ENCODE measurements around the gene TLR6. TPM values are rescaled to one million over a fixed set of nuclear protein-coding genes. Genes with fewer than 3 reads are reported as not detected.
"Not testable (repeated sequence)": the region's sequence is repeated elsewhere in the genome, so short reads cannot be mapped to it uniquely, and the experiment has no call there.

TLR6 gene
- total RNA-seq, 1 experiment from 2014 or later, result 18.3 TPM

DNA sequence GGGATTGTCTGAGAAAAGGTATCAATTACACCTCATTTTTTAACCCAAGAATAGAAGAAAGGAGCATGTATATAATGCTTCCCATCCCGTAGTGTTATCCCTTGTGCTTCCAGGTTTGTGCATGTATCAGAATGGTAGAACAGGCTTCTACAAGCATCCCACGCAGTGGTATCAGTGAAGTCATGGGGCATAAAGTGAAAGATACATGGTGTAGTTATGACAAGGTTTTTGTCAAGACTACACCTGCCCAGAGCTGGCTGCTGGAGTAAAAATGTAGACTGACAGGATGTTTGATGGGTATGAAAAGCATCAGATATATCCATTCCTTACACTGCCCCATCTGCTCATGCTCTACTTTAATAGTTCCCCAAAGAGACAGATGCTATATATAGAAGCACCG lies 61.5 kb downstream of the TLR6 start:
- DNase-seq (ENCODE audit: extremely low read depth, low read depth), result no peak

DNA sequence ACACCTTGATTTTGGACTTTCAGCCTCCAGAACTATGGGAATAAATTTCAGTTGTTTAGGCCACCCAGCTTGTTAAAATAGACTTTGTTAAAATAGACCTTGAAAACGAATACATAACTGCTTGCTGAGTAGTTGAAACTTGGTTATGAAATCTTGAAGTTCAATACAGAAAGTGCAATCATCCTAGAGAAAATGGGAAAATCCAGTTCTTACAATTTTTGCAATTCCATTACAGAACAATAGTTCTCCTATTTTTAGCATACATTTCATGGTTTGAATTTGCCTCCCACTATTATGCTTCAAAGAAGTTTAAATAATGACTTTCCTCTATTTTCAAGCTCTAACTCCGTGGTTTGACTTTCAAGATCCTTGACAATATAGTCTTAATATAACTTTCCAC lies 62.6 kb downstream of the TLR6 start:
- no peak for DNase-seq (ENCODE audit: extremely low read depth, low read depth)

DNA sequence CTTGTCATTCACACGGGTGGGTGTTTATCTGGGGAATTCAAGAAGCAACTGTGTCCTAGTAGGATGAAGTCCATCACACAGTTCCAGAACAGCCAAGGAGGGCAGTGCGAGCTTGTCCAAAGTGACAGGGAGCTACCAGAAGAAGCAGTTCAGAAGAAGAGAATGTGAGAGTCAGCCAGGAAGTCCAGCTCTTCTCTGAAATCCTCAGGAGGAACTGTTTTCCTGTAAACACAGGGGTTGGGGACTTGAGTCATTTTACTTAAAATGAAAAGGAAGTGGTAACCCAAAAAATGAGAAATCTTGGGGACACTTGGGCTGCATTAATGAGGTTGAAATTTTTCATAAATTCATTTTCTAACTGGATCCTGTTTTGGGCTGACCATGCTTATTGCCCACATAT lies 65.6 kb downstream of the TLR6 start:
- DNase-seq (ENCODE audit: extremely low read depth, low read depth), result no peak

DNA sequence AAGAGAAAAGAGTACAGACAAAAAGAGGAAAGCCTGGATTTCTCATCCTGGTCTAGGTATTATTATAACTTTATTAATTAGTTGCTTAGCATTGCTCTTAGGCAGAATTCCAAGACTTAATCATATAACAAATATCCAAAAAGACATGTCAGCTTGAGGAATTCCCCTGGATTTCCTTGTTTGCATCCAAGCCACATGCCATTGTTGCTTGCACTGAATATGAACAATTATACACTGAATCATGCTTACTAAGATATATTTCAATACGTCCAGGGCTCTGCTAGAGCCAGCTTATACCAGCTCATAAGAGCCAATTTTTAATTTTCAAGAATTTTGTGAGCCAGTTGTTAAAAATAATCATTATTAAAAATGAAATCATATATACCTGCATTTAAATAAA lies 68.3 kb downstream of the TLR6 start:
- no peak for DNase-seq (ENCODE audit: extremely low read depth, low read depth)

DNA sequence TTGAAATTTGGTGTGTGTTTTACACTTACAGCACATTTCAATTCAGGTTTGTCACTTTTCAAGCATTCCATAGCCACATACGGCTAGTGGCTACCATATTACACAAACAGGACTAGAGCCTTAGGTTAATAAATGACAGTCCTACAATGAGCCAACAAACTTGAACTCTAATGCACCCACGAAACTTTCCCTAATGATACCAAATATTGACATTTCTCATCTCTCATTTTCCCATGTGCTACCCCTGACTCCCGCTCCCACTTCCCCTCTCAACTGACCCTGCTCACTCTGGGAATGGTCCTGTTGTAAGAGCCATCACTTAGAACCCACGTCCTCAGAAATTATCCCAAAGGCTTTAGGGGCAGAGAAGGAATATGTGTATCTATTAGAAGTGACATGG lies 68.9 kb downstream of the TLR6 start:
- no peak for DNase-seq (ENCODE audit: extremely low read depth, low read depth)

DNA sequence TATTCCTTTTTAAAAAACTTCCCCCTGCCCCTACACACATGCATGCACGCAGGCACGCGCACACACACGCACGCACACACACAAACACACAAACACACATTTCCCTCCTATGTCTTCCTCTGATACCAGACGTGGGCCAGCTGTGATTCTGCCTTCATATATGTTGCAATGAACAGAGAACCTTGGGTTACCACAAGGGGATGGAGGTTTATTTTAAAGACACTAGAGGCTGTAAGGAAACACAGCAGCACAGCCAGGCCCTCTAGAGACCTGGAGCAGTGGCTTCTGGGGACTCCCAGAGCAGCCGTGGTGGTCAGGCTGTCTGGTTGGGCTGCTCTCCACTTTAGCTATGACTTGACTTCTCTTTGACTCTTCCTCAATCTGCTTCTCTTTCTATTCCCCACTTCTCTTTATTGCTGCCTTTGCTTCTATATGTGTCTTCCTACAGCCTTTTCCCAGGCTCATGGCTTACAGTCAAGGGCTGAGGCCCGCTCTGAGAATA lies 70.7 kb downstream of the TLR6 start:
- no peak for DNase-seq (ENCODE audit: extremely low read depth, low read depth)

DNA sequence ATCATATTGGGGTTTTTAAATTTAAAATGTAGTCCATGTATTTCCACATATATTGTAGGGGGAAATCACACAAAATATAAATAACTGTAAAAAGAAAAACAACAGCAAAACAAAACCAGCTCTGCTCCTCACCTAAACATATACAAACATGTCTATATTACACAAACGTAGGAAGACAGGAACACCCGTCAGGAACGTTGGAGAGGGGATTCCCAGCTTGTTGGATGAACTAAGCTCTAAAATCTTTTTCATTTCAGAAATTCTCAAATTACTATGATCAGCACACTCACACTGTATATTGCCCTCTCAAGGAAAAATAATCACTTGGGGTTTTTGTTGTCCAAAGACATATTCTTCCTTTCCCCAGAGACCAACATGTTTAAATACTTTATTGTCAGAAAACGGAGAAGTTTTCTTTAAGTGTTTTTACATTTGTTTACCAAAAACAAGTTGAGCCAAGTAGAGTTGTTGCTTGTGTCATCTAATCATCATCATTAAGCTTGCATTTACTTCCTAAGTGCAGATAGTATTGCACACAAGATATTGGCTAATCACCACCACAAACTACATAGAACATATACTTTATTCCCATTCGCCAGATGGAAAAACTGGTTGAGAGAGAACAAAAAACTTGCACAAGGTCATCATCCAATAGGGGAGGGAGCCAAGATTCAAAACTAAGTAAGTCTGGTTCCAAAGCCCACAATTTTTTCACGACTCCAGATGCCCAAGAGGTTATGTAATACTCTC lies 71.4 kb downstream of the TLR6 start:
- no peak for DNase-seq (ENCODE audit: extremely low read depth, low read depth)

DNA sequence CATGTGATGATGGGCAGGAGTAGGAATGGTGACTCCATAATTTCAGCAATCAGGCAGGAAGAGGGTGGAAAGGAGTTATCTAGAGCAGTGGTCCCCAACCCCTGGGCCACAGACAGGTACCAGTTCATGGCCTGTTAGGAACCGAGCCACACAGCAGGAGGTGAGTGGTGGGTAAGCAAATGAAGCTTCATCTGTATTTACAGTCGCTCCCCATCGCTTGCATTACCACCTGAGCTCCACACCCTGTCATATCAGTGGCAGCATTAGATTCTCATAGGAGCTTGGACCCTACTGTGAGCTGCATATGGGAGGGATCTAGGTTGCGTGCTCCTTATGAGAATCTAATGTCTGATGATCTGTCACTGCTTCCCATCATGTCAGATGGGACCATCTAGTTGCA lies 72.5 kb downstream of the TLR6 start:
- DNase-seq (ENCODE audit: extremely low read depth, low read depth), result no peak

DNA sequence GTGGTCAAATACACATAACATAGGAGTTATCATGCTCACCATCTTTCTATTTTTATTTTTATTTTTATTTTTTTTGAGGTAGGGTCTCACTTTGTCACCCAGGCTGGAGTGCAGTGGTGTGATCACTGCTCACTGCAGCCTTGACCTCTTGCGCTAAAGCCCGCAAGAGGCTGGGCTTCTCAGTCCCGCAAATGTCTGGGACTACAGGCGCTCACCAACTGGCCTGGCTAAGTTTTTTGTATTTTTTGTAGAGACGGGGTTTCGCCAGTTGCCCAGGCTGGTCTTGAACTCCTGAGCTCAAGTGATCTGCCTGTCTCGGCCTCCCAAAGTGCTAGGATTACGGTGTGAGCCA lies 73.5 kb downstream of the TLR6 start:
- DNase-seq (ENCODE audit: extremely low read depth, low read depth), result no peak

DNA sequence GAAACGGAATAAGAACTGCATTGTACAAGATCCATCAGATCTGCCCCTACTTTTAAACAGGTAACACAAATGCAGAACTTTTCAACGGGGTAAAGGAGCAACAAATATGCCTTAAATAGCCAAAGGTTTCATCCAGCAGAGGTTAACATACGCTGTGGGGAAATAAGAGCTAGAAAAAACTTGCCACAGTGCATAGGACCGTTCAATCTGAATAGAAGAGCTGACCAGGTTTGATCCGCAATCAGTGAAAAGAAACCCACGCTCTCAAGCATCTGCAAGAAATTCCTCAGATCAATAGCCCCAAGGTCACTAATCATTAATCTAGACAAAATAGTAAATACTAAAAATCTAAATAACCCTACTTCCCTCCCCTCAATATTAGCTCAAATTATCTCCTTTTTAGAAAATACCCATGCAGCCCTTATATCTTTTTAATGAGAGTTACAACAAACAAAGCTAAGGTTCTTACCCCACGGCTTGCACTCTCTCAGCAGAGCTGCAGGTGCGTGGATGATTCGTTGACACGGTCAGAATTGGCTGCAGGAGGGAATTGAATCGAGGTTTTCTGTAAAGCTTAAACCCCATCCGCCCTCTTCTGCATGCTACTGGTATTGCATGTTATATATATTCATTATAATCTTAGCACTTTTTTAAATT lies 74.0 kb downstream of the TLR6 start, which contains the start of gene TLR10:
TLR10 (minus strand) TSS at position 539 of the 657 bp plus-strand sequence. CDS start 7,400 bp downstream, outside the sequence.
- DNase-seq (ENCODE audit: extremely low read depth, low read depth), result peak; percentile 15

DNA sequence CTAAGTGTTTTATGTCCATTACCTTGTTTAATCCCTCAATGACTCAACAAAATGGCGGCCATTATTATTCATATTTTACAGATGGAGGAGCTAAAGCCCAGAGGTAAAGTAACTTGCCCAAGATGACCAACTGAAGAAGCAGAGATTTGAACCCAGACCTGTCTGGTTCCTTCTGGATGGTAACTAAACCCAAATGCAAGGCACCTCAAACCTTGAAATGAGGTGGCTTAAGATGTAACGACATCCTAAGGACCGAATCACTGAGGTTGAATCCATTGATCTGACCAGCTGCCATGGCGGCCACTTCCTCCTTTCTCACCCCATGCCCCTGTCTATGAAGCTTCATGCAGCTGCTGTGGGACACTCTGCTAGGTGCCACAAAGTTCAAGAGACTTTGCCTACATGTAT lies 74.8 kb downstream of the TLR6 start:
- no peak for DNase-seq (ENCODE audit: extremely low read depth, low read depth)

DNA sequence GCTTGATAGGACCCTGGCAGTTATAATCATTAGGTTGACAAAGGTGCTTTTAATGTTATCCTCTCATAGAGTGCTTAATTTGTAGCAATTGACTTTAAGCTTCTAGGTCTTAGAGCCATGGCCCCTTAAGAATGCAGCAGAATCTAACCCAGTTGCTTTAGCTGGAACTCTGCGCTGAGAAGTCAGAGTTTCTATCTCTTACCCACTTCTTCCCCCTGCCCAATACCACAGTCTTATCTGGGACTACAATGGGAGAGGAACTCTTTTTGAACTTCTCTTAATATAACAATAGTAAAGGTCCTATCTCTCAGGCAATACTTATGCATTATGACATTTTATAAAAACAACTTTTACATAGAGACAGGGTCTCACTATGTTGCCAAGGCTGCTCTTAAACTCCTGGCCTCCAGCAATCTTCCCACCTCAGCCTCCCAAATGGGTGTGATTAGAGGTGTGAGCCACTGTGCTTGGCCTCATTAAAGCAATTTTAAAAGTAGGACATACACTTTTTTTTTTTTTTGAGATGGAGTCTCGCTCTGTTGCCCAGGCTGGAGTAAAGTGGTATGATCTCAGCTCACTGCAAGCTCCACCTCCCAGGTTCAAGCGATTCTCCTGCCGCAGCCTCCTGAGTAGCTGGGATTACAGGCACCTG lies 75.7 kb downstream of the TLR6 start:
- no peak for DNase-seq (ENCODE audit: extremely low read depth, low read depth)

DNA sequence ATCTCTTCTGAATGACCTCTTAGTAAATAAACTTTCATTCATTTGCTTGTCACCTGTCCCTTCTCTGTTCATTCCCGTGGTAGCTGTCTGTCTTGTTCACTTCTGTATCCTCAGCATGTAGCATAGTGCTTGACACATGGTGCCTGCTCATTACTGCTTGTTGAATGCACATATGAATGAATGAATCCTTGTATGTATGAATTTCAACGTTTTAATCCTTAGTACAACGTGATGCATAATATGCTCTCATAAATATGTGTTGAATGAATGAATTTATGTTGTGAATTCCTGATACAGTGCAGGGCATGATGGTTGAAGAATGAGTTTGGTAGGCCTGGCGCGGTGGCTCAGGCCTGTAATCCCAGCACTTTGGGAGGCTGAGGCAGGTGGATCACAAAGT lies 76.8 kb downstream of the TLR6 start:
- DNase-seq (ENCODE audit: extremely low read depth, low read depth), result no peak

DNA sequence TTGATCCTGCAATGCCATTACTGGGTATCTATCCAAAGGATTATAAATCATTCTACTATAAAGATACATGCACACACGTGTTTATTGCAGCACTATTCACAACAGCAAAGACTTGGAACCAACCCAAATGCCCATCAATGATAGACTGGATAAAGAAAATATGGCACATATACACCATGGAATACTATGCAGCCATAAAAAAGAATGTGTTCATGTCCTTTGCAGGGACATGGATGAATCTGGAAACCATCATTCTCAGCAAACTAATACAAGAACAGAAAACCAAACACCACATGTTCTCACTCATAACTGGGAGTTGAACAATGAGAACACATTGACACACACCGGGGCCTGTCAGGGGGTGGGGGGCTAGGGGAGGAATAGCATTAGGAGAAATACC lies 78.7 kb downstream of the TLR6 start:
- DNase-seq (ENCODE audit: extremely low read depth, low read depth), result not testable (repeated sequence)

DNA sequence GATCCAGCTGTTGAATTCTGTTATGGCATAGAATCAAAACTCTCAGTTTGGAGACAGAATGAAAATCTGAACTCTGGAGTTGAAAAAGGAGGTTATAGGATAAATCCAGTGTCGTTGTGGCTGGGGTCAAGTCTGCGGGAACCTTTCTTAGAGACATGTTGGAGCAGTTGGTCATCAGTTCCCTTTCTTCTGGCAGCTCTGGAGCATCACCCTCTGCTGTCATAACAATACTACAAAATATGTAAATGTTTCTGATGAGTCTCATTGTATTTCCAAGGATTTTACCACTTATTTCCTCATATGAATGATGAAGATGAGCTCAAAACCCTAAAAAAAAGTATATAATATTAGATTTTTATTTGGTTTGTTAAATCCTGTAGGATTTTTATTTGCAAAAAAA lies 81.3 kb downstream of the TLR6 start:
- no peak for DNase-seq (ENCODE audit: extremely low read depth, low read depth)

DNA sequence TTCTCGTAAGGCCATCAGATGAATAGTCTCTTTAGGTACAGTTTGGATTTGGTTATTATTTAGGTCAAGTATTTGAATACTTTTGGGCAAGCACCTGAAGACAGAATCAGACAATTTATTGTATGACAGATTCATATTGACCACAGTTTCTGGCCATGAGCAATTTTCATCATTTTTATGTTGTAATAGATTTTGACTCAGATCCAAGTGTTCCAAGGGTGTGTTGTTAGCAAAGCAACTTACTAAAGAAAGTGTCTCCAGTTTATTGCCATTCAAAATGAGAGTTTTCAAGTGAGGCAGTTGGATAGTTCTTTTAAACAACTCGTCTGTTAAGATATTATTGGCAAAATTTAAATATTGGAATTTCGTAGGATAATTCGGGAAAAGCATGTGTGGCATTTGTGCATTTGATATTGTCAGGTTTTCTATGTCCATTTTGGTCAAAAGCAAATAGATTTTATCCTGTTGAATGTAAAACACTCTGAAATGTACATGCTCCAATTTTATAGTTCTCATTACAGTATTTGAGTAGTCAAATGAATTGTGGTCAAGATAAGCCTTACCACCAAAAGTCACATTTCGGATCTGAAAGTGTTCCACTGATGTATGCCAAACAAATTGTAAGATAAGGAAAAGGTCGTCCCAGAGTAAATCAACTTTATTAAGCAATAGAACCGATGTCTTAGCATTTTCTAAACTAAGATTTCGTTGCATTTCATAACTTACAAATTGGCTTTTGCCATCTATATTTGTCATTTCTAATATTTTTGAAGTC lies 82.2 kb downstream of the TLR6 start:
- no peak for DNase-seq (ENCODE audit: extremely low read depth, low read depth)

Small RNA genes lying within 50 kb of the gene (small RNA-seq; reads per million reads assigned to genes)
- gene MIR574, result 0.10 to 1.1 reads per million in 2 experiments

Other genes starting within 250 kb of the TLR6 start
- gene KLF3, start 192.6 kb downstream of the TLR6 start, total RNA-seq (2014; rRNA removed; shearing (Covaris generic)), result 27.3 and 29.9 TPM in 2 replicates
- gene TLR10, start 73.8 kb downstream of the TLR6 start, total RNA-seq (2014; rRNA removed; shearing (Covaris generic)), result not detected in 2 replicates
- 2.9 and 3.6 TPM in 2 replicates for gene TLR1, start 52.0 kb downstream of the TLR6 start, total RNA-seq (2014; rRNA removed; shearing (Covaris generic))
- gene FAM114A1, start 11.0 kb upstream of the TLR6 start, total RNA-seq (2014; rRNA removed; shearing (Covaris generic)), result 41.4 and 46.8 TPM in 2 replicates
- gene TMEM156, start 175.6 kb upstream of the TLR6 start, total RNA-seq (2014; rRNA removed; shearing (Covaris generic)), result 5.8 and 7.2 TPM in 2 replicates
- gene KLHL5, start 205.4 kb upstream of the TLR6 start, total RNA-seq (2014; rRNA removed; shearing (Covaris generic)), result 46.2 and 55.1 TPM in 2 replicates